GM18909 (cell line): ENCODE results near the gene CFAP99.
A peak's percentile ranks its signal among the peaks of the same experiment; 100 is the strongest.

ENCODE experiments used
- ATAC-seq: cut with Tn5 transposase; IDR thresholded peaks from one replicate; pipeline ENCODE4 v1.9.1; 2021; ENCODE audit warnings: mild to moderate bottlenecking; ENCODE audit not compliant: unreplicated experiment, poor library complexity

The CFAP99 gene

GRCh38 chr4:2409381-2409783 is 9.4 kb upstream of the CFAP99 start:
- ATAC-seq, result no peak

GRCh38 chr4:2411786-2412510 is 6.8 kb upstream of the CFAP99 start:
- ATAC-seq, result no peak

GRCh38 chr4:2412534-2412884 is 6.2 kb upstream of the CFAP99 start:
- peak; percentile 31 for ATAC-seq

- peak; percentile 65 for ATAC-seq
Measured at GRCh38 chr4:2412885-2413716, 5.7 kb upstream of the CFAP99 start.

- ATAC-seq, result no peak
Measured at GRCh38 chr4:2413821-2414610, 4.7 kb upstream of the CFAP99 start.

GRCh38 chr4:2415213-2415612 is 3.5 kb upstream of the CFAP99 start:
- ATAC-seq, result no peak

GRCh38 chr4:2415881-2416563 is 2.7 kb upstream of the CFAP99 start:
- no peak for ATAC-seq

- no peak for ATAC-seq
Measured at GRCh38 chr4:2416564-2417225, 2.1 kb upstream of the CFAP99 start.

- ATAC-seq, result no peak
Measured at GRCh38 chr4:2417226-2417764, 1.5 kb upstream of the CFAP99 start.

GRCh38 chr4:2417765-2418649 is 748 bp upstream of the CFAP99 start, which contains the start of gene ZFYVE28:
Gene ZFYVE28, minus strand, starts transcription at chr4:2418645. Its CDS starts 322 bp downstream, at chr4:2418323.
- no peak for ATAC-seq

GRCh38 chr4:2419814-2420213 is 1.1 kb downstream of the CFAP99 start:
- ATAC-seq, result no peak

- no peak for ATAC-seq
Measured at GRCh38 chr4:2421928-2422327, 3.2 kb downstream of the CFAP99 start.

- ATAC-seq, result no peak
Measured at GRCh38 chr4:2423066-2423465, 4.3 kb downstream of the CFAP99 start.

- no peak for ATAC-seq
Measured at GRCh38 chr4:2423695-2424094, 4.9 kb downstream of the CFAP99 start.

GRCh38 chr4:2424581-2424980 is 5.8 kb downstream of the CFAP99 start:
- no peak for ATAC-seq

- ATAC-seq, result no peak
Measured at GRCh38 chr4:2425386-2426068, 6.8 kb downstream of the CFAP99 start.

- no peak for ATAC-seq
Measured at GRCh38 chr4:2426069-2426397, 7.3 kb downstream of the CFAP99 start.

- ATAC-seq, result no peak
Measured at GRCh38 chr4:2426711-2427275, 8.0 kb downstream of the CFAP99 start.
